Endothelial cell (in vitro differentiated cells): ENCODE data around the gene CACNA2D4. TPM values are rescaled to one million over a fixed set of nuclear protein-coding genes. Genes with fewer than 3 reads are reported as not detected.

Source experiments
- DNase-seq: peaks from one replicate; pipeline ENCODE4 v3.0.0; 2021; ENCODE audit warnings: low spot score
- H3K27ac Mint-ChIP-seq: one replicate; pipeline ENCODE4 v1.8.0; 2021; ENCODE audit warnings: mixed read lengths, inconsistent platforms; ENCODE audit not compliant: unreplicated experiment
- H3K27me3 Mint-ChIP-seq: one replicate; pipeline ENCODE4 v1.8.0; 2021; ENCODE audit warnings: mild to moderate bottlenecking, moderate library complexity, mixed read lengths, inconsistent platforms; ENCODE audit not compliant: unreplicated experiment
- H3K36me3 Mint-ChIP-seq: one replicate; pipeline ENCODE4 v1.8.0; 2021; ENCODE audit warnings: mild to moderate bottlenecking, low read depth, mixed read lengths, inconsistent platforms; ENCODE audit not compliant: unreplicated experiment
- H3K4me1 Mint-ChIP-seq: one replicate; pipeline ENCODE4 v1.8.0; 2021; ENCODE audit warnings: mild to moderate bottlenecking, mixed read lengths, inconsistent platforms; ENCODE audit not compliant: unreplicated experiment
- H3K4me3 Mint-ChIP-seq: one replicate; pipeline ENCODE4 v1.8.0; 2021; ENCODE audit warnings: mild to moderate bottlenecking, mixed read lengths, inconsistent platforms; ENCODE audit not compliant: unreplicated experiment
- H3K9me3 Mint-ChIP-seq: one replicate; pipeline ENCODE4 v1.8.0; 2021; ENCODE audit warnings: mixed read lengths, inconsistent platforms; ENCODE audit not compliant: unreplicated experiment
- CTCF ChIP-seq: fragments of 200-600 bp; sonication (generic); IDR thresholded peaks from one replicate; pipeline ENCODE4 v1.5.0; 2021; ENCODE audit warnings: antibody characterized with exemption; ENCODE audit not compliant: unreplicated experiment
- total RNA-seq: library from RNA; stranded (reverse); fragmentation: NEBNext Ultra II Directional; extraction: Animal tissue kit (Norgen Biotek cat#: 25700); gene quantifications from one replicate; pipeline ENCODE4 v1.2.1, GENCODE V29; 2021; ENCODE audit not compliant: unreplicated experiment

Gene CACNA2D4
- total RNA-seq, 1 donor from 2014 or later = 0.28 TPM

GRCh38 chr12:1806301-1807086, 112.0 kb downstream of the CACNA2D4 start:
- Mint-ChIP-seq H3K36me3 (peaks cover 7% of the 10 kb centered on the region), H3K27me3 (peaks cover 5% of the 10 kb centered on the region), H3K27ac (no peak overlapping the region), H3K4me1 (no peaks in the 10 kb centered on the region), H3K4me3 (no peak overlapping the region), H3K9me3 (no peaks in the 10 kb centered on the region)
- TF ChIP-seq CTCF = no peak
- no peak for DNase-seq

- Mint-ChIP-seq H3K4me3 (no peak overlapping the region), H3K27ac (no peak overlapping the region), H3K27me3 (peaks cover 5% of the 10 kb centered on the region), H3K36me3 (peaks cover 7% of the 10 kb centered on the region), H3K9me3 (no peaks in the 10 kb centered on the region), H3K4me1 (no peaks in the 10 kb centered on the region)
- DNase-seq = no peak
- TF ChIP-seq CTCF = no peak
Measured at GRCh38 chr12:1805441-1806081, 112.9 kb downstream of the CACNA2D4 start.

- no peak for TF ChIP-seq CTCF
- peak; percentile 83 for DNase-seq
- Mint-ChIP-seq H3K36me3 (peaks cover 7% of the 10 kb centered on the region), H3K4me1 (no peaks in the 10 kb centered on the region), H3K9me3 (no peaks in the 10 kb centered on the region), H3K4me3 (no peak overlapping the region), H3K27me3 (peaks cover 5% of the 10 kb centered on the region), H3K27ac (no peak overlapping the region)
Measured at GRCh38 chr12:1804545-1805332, 113.7 kb downstream of the CACNA2D4 start.

GRCh38 chr12:1803736-1804135, 114.7 kb downstream of the CACNA2D4 start:
- no peak for DNase-seq
- no peak for TF ChIP-seq CTCF
- Mint-ChIP-seq H3K9me3 (no peaks in the 10 kb centered on the region), H3K36me3 (peaks cover 7% of the 10 kb centered on the region), H3K27me3 (peaks cover 5% of the 10 kb centered on the region), H3K4me3 (no peak overlapping the region), H3K27ac (no peak overlapping the region), H3K4me1 (no peaks in the 10 kb centered on the region)
